ENCODE results near the gene SGPP2.

GRCh38 chr2:222430071-222430470 is 5.7 kb downstream of the SGPP2 start:
- TF ChIP-seq EZH2phosphoT487 (IDR thresholded peaks at IDR 0.05; ENCODE audit: borderline replicate concordance, low read depth, low read length) (no peak), CTCF (conservative IDR thresholded peaks at IDR 0.05; ENCODE audit: low read length) (no peak)
